Bronchial epithelial cell (primary cell): ENCODE data around the gene TIMP3. TPM values are rescaled to one million over a fixed set of nuclear protein-coding genes. Genes with fewer than 3 reads are reported as not detected.

Source experiments
- DNase-seq: peaks from one replicate; pipeline ENCODE4 v3.0.0-alpha.2; 2010; ENCODE audit warnings: low read depth
- FAIRE-seq: peaks from 2 replicates; lab custom pipeline; 2011; peaks lifted over from hg19 to GRCh38; lab: Jason Lieb, UNC
- H3K27me3 ChIP-seq: 2 replicates; pipeline ENCODE4 v1.5.1; 2011; ENCODE audit warnings: low read length; ENCODE audit not compliant: control insufficient read depth, insufficient read depth
- H3K36me3 ChIP-seq: 2 replicates; pipeline ENCODE4 v1.5.1; 2011; ENCODE audit warnings: low read length; ENCODE audit not compliant: control insufficient read depth, insufficient read depth
- H3K4me3 ChIP-seq: 2 replicates; pipeline ENCODE4 v1.5.1; 2011; ENCODE audit warnings: mild to moderate bottlenecking, low read depth, low read length, control low read depth
- total RNA-seq: library from RNA; depleted of rRNA; stranded (reverse); fragments of >200 nt; gene quantifications from 2 replicates; pipeline ENCODE4 v1.2.1, GENCODE V29; 2014
- TF ChIP-seq, protein P1 (sequence below): IDR thresholded peaks from 2 replicates; pipeline ENCODE4 v1.5.1; 2011; ENCODE audit warnings: mild to moderate bottlenecking, moderate library complexity, low read length, control low read depth, inconsistent platforms; ENCODE audit not compliant: insufficient read depth, severe bottlenecking

The TIMP3 gene
- total RNA-seq, 1 donor from 2014 or later: 71.1 TPM

GRCh38 chr22:32814285-32814860 lies 12.9 kb downstream of the TIMP3 start:
- FAIRE-seq (no peak), DNase-seq (no peak)
- TF ChIP-seq, protein P1, sequence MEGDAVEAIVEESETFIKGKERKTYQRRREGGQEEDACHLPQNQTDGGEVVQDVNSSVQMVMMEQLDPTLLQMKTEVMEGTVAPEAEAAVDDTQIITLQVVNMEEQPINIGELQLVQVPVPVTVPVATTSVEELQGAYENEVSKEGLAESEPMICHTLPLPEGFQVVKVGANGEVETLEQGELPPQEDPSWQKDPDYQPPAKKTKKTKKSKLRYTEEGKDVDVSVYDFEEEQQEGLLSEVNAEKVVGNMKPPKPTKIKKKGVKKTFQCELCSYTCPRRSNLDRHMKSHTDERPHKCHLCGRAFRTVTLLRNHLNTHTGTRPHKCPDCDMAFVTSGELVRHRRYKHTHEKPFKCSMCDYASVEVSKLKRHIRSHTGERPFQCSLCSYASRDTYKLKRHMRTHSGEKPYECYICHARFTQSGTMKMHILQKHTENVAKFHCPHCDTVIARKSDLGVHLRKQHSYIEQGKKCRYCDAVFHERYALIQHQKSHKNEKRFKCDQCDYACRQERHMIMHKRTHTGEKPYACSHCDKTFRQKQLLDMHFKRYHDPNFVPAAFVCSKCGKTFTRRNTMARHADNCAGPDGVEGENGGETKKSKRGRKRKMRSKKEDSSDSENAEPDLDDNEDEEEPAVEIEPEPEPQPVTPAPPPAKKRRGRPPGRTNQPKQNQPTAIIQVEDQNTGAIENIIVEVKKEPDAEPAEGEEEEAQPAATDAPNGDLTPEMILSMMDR: no peak
- Histone ChIP-seq H3K27me3 (no peaks in the 10 kb centered on the region), H3K4me3 (no peak overlapping the region), H3K36me3 (peaks cover 1% of the 10 kb centered on the region)

- DNase-seq (no peak), FAIRE-seq (no peak)
- peaks cover 1% of the 10 kb centered on the region for H3K36me3 ChIP-seq
These were observed 13.6 kb downstream of the TIMP3 start for GRCh38 chr22:32815059-32815458.

DNA sequence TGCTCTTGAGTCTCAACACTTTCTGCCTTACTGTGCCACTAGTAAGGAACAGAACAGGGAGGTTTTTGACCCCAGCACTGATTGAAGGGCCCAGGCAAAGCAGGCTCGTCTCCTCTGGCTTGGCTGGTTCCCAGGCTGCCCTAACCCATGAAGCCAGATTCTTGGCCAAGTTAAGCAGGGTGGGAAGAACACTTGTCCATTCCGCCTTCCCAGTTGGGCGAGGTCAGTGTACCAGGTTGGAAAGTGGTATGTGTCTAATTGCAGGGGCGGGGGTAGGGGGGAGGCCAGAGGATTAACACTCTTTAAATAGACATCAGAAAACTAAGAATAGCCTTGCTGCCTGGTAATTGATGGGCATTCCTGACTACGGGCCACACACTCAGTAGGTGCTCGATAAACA lies 14.4 kb downstream of the TIMP3 start:
- TF ChIP-seq, protein P1: no peak
- no peak overlapping the region for H3K4me3 ChIP-seq
- no peak for DNase-seq
- peaks cover 1% of the 10 kb centered on the region for H3K36me3 ChIP-seq
- H3K27me3 ChIP-seq: no peaks in the 10 kb centered on the region
- FAIRE-seq: no peak

More at GRCh38 chr22:32815059-32815458, 13.6 kb downstream of the TIMP3 start:
- no peaks in the 10 kb centered on the region for H3K27me3 ChIP-seq
- H3K4me3 ChIP-seq: no peak overlapping the region
- TF ChIP-seq, protein P1: no peak

DNA sequence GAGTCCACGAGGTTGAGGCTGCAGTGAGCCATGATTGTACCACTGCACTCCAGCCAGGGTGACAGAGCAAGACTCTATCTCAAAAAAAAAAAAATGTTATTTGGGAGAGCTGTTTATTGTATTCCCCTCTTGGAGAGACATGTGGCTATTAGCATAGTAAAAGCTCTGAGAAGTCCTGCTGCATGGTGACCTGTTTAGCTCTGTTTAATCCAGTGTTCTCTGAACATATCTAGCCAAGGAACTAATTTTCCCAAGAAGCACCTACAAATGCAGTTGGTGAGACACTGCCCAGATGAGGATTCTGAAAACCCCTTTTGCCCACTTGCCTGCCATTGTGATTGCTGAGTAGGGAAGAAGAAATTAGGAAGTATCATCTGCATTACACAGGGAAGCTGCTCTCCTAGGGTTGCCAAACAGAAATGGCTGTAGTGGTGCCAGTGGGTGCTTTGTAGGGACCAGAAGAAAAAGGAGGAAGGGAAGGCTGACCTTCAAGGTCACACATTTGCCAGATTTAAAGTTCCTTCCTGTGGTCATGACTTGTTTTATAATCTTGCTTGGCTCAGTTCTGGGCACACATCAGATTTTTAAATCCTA lies 15.7 kb downstream of the TIMP3 start:
- Histone ChIP-seq H3K36me3 (peaks cover 3% of the 10 kb centered on the region), H3K4me3 (no peak overlapping the region), H3K27me3 (no peaks in the 10 kb centered on the region)
- FAIRE-seq (no peak), DNase-seq (no peak)
- TF ChIP-seq, protein P1: no peak

DNA sequence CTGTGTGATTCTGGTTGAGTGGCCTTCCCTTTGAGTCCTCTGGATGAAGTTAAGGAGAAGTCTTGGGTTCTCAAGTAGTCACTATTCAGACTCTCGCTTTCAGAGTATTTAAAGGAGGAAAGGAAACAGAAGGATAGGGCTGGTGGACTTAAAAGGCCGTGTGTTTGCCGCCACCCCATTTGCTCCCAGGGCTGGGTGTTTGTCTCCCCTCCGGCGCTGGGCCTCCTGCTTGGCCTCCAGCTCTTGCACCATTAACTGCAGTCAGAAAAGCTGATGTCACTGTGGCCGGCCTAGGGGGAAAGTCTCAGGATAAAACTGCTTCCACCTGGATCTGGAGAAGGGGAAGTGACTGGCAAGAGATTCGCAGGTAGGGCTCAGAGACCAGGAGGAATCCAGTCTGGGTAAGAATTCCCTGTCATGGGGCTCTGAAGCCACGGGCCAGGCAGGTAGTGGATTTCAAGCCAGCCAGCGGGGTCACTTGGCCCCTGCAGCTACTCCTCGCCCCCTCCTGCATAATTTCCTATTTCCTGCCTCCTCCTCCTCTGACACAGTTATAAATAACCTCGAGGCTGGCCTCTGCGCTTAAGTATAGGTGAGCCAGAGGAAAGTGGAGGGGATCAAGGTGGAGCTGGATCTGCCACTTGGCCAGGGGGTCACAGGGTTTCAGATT lies 17.1 kb downstream of the TIMP3 start:
- Histone ChIP-seq H3K36me3 (peaks cover 3% of the 10 kb centered on the region), H3K4me3 (no peak overlapping the region), H3K27me3 (no peaks in the 10 kb centered on the region)
- FAIRE-seq (no peak), DNase-seq (no peak)
- TF ChIP-seq, protein P1: no peak
